Endothelial cell of umbilical vein (primary cell): ENCODE measurements around the gene TMEM250. TPM values are rescaled to one million over a fixed set of nuclear protein-coding genes. Genes with fewer than 3 reads are reported as not detected.

Source experiments
- BruUV-seq: library from RNA; stranded (reverse); fragments of 400-500 nt; replicated peaks from 2 replicates; lab custom pipeline; 2021; lab: Mats Ljungman, UMichigan
- CTCF ChIA-PET: fragments of 300-600, 350-600 bp; sonication (Branson Sonifier 250); formaldehyde crosslinking; loops from one replicate; lab custom pipeline; 2021; ENCODE audit warnings: antibody characterized with exemption, inconsistent platforms; lab: Charles Lee
- POLR2A ChIA-PET: fragments of 300-600, 350-600 bp; sonication (Branson Sonifier 250); formaldehyde crosslinking; loops from one replicate; lab custom pipeline; 2021; ENCODE audit warnings: antibody characterized with exemption, inconsistent platforms; lab: Charles Lee
- DNase-seq: peaks from one replicate; pipeline ENCODE4 v3.0.0-alpha.2; 2011; ENCODE audit warnings: low read depth, low spot score
- FAIRE-seq: peaks from 2 replicates; lab custom pipeline; 2011; peaks lifted over from hg19 to GRCh38; lab: Jason Lieb, UNC
- H2AFZ ChIP-seq: 2 replicates; pipeline ENCODE4 v1.6.0; 2012; ENCODE audit warnings: low read depth, low read length, control low read depth, inconsistent platforms
- H3K27ac ChIP-seq: 2 replicates; pipeline ENCODE4 v1.5.1; 2011; ENCODE audit warnings: low read depth, mild to moderate bottlenecking, control low read depth, low read length, moderate library complexity; ENCODE audit not compliant: insufficient read depth
- H3K27me3 ChIP-seq, 2 experiments: 2 replicates each; pipeline versions ENCODE4 v1.6.0 to v1.6.1; 2011; ENCODE audit warnings: low read length in 2 of 2, mixed read lengths in 1 of 2; ENCODE audit not compliant: control insufficient read depth in 2 of 2, insufficient read depth in 2 of 2
- H3K36me3 ChIP-seq, 2 experiments: 2 replicates in 1 of 2; 3 replicates in 1 of 2; pipeline ENCODE4 v1.5.1; 2011; ENCODE audit warnings: low read length in 2 of 2, mild to moderate bottlenecking in 1 of 2, moderate library complexity in 1 of 2; ENCODE audit not compliant: control insufficient read depth in 2 of 2, insufficient read depth in 2 of 2; ENCODE audit errors: extremely low read depth in 1 of 2
- H3K4me1 ChIP-seq: 3 replicates; pipeline ENCODE4 v1.5.1; 2011; ENCODE audit warnings: mild to moderate bottlenecking, low read length; ENCODE audit not compliant: control insufficient read depth, insufficient read depth; ENCODE audit errors: extremely low read depth
- H3K4me2 ChIP-seq: 2 replicates; pipeline ENCODE4 v1.6.1; 2011; ENCODE audit warnings: low read length, control low read depth, mixed read lengths; ENCODE audit not compliant: insufficient read depth
- H3K4me3 ChIP-seq, 3 experiments: fragments of 200-600 bp in 1 of 3; sonication (generic), shearing (Covaris generic) in 1 of 3; replicated peaks in 1 of 3; 2 replicates each; pipeline ENCODE4 v1.5.1; 2011 to 2016; ENCODE audit warnings: control low read depth in 3 of 3, low read length in 3 of 3, mild to moderate bottlenecking in 2 of 3, inconsistent platforms in 1 of 3, low read depth in 1 of 3, moderate library complexity in 1 of 3; ENCODE audit not compliant: insufficient read depth in 1 of 3
- H3K79me2 ChIP-seq: 2 replicates; pipeline ENCODE4 v1.6.0; 2012; ENCODE audit warnings: low read length, inconsistent platforms; ENCODE audit not compliant: control insufficient read depth, insufficient read depth
- H3K9ac ChIP-seq: replicated peaks from 2 replicates; pipeline ENCODE3; 2011; ENCODE audit warnings: low read length, control low read depth; ENCODE audit not compliant: insufficient read depth; ENCODE audit errors: extremely low read depth
- H3K9me1 ChIP-seq: replicated peaks from 3 replicates; pipeline ENCODE4 v1.6.0; 2011; ENCODE audit warnings: mild to moderate bottlenecking, low read length; ENCODE audit not compliant: control insufficient read depth, insufficient read depth; ENCODE audit errors: extremely low read depth
- H3K9me3 ChIP-seq: replicated peaks from 2 replicates; pipeline ENCODE4 v1.5.1; 2012; ENCODE audit warnings: low read length, inconsistent platforms; ENCODE audit not compliant: control insufficient read depth, insufficient read depth
- H4K20me1 ChIP-seq: replicated peaks from 2 replicates; pipeline ENCODE3; 2011; ENCODE audit warnings: mild to moderate bottlenecking, low read length; ENCODE audit not compliant: control insufficient read depth, insufficient read depth; ENCODE audit errors: extremely low read depth
- EZH2 ChIP-seq: IDR thresholded peaks from 2 replicates; pipeline ENCODE4 v1.6.1; 2012; ENCODE audit warnings: borderline replicate concordance, low read depth, mild to moderate bottlenecking, moderate library complexity, low read length, inconsistent platforms; ENCODE audit not compliant: severe bottlenecking
- FOS ChIP-seq: IDR thresholded peaks from 2 replicates; pipeline ENCODE4 v1.6.1; 2011; ENCODE audit warnings: mild to moderate bottlenecking, low read length, moderate library complexity, borderline replicate concordance; ENCODE audit not compliant: insufficient read depth
- GATA2 ChIP-seq: IDR thresholded peaks from 2 replicates; pipeline ENCODE4 v1.7.0; 2011; ENCODE audit warnings: low read depth, mild to moderate bottlenecking, moderate library complexity, mixed read lengths, low read length; ENCODE audit not compliant: insufficient read length, insufficient read depth
- JUN ChIP-seq: IDR thresholded peaks from 2 replicates; pipeline ENCODE4 v1.6.1; 2011; ENCODE audit warnings: borderline replicate concordance, low read depth; ENCODE audit not compliant: insufficient read length, insufficient read depth
- MYC ChIP-seq: IDR thresholded peaks from one replicate; pipeline ENCODE4 v1.6.1; 2011; ENCODE audit warnings: mild to moderate bottlenecking, low read depth, low read length
- POLR2A ChIP-seq: IDR thresholded peaks from 2 replicates; pipeline ENCODE4 v1.6.1; 2012; ENCODE audit warnings: low read depth, mild to moderate bottlenecking, control low read depth, low read length
- POLR2AphosphoS5 ChIP-seq: IDR thresholded peaks from 2 replicates; pipeline ENCODE4 v1.6.1; 2012; ENCODE audit warnings: low read depth, mild to moderate bottlenecking, control low read depth, low read length, moderate library complexity; ENCODE audit not compliant: insufficient read depth
- dilution Hi-C: fragments of 300-500 bp; cut with MboI; formaldehyde crosslinking; loops from one replicate; pipeline ENCODE4 v1.15.0; 2019; ENCODE audit warnings: low sequenced_read_pairs; ENCODE audit not compliant: extremely low pct_ligation_motif_present
- intact Hi-C: fragments of 100-400 bp; cut with micrococcal nuclease; formaldehyde crosslinking; loops from one replicate; pipeline ENCODE4 v1.10.0; 2022
- polyA plus RNA-seq, 4 experiments: library from polyadenylated mRNA; depleted of rRNA in 3 of 4; stranded (reverse) in 3 of 4; unstranded in 1 of 4; fragments of >200 nt; gene quantifications; 2 replicates each; pipeline versions ENCODE4 v1.2.1 to v1.2.3, GENCODE V29; 2011 to 2012; ENCODE audit warnings: missing spikeins in 1 of 4
- total RNA-seq: library from RNA; stranded (reverse); gene quantifications from 2 replicates; pipeline ENCODE4 v1.2.3, GENCODE V29; 2021
- TF ChIP-seq, protein P1 (sequence below), 2 donors: IDR thresholded peaks; 1 replicate in 1 of 2; 2 replicates in 1 of 2; pipeline ENCODE4 v1.5.1; 2011; ENCODE audit warnings: low read length in 2 of 2, mild to moderate bottlenecking in 2 of 2, moderate library complexity in 2 of 2, control low read depth in 1 of 2, inconsistent platforms in 1 of 2, low read depth in 1 of 2; ENCODE audit not compliant: insufficient read depth in 1 of 2; ENCODE audit errors: extremely low read depth in 1 of 2
- TF ChIP-seq, protein P2 (sequence below): IDR thresholded peaks from 2 replicates; pipeline ENCODE4 v1.6.1; 2011; ENCODE audit not compliant: insufficient read depth, insufficient read length

TMEM250 gene
- total and polyA plus RNA-seq, 2 donors (not counting 3 experiments of a cell fraction or from before 2014, with no cell fraction given), result 24.9 to 49.9 TPM

DNA sequence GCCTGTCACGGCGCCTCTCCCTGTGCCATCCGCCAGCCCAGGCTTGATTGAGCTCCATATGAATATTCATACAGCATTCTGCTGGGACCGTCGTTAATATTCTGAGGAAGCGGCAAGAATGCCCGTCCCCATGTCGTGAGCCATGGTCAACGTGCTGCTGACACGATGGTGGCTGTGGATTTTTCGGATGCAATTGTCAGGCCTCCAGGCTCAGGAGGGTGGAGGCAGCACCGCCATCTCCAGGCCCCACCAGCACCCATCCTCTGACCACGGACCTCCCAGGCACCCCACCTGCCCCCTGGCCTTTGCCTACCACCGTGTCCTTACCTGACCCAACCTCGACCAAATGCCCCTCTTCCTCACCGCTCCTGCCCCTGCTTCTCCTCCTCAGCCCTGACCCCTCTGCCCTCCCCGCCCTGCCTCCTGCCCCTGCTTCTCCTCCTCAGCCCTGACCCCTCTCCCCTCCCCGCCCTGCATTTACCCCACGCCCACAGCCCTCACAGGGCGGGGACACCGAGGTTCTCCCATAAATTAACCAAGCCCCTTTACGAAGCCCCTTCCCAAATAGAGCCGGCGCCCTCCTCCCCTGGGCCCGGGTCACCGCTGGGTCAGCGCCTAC, 9.9 kb downstream of the TMEM250 start:
- no peak overlapping the region for H3K4me3 ChIP-seq
- no peaks in the 10 kb centered on the region for H3K79me2 ChIP-seq
- DNase-seq (no peak), FAIRE-seq (no peak)
- no peak overlapping the region for H3K4me2 ChIP-seq
- CTCF ChIA-PET, result interaction anchor here (0.6 to 4.1 kb wide), 7 partner anchors 13 to 148 kb away, joined by 3 to 29 read pairs (median 5); partner anchors contain the start of gene UBAC1
- H3K9me1 ChIP-seq, result no peaks in the 10 kb centered on the region
- dilution Hi-C loops (no loop called here), intact Hi-C loops (loop anchor here (1.0 kb wide), 2 partner anchors 10 to 13 kb away; partner anchors contain the start of genes NACC2 and TMEM250)
- H3K9ac ChIP-seq, result no peak overlapping the region
- H3K4me1 ChIP-seq, result peaks cover 13% of the 10 kb centered on the region
- H3K9me3 ChIP-seq, result no peaks in the 10 kb centered on the region
- no peak overlapping the region for H3K27ac ChIP-seq
- TF ChIP-seq JUN (no peak), FOS (no peak), EZH2 (no peak), GATA2 (no peak), MYC (no peak), POLR2A (no peak), POLR2AphosphoS5 (no peak)
- TF ChIP-seq, protein P1, sequence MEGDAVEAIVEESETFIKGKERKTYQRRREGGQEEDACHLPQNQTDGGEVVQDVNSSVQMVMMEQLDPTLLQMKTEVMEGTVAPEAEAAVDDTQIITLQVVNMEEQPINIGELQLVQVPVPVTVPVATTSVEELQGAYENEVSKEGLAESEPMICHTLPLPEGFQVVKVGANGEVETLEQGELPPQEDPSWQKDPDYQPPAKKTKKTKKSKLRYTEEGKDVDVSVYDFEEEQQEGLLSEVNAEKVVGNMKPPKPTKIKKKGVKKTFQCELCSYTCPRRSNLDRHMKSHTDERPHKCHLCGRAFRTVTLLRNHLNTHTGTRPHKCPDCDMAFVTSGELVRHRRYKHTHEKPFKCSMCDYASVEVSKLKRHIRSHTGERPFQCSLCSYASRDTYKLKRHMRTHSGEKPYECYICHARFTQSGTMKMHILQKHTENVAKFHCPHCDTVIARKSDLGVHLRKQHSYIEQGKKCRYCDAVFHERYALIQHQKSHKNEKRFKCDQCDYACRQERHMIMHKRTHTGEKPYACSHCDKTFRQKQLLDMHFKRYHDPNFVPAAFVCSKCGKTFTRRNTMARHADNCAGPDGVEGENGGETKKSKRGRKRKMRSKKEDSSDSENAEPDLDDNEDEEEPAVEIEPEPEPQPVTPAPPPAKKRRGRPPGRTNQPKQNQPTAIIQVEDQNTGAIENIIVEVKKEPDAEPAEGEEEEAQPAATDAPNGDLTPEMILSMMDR (IDR thresholded peaks at IDR 0.05; ENCODE audit: extremely low read depth in 1 of 2, insufficient read depth in 1 of 2, low read depth in 1 of 2, low read length in 2 of 2), result no peak
- TF ChIP-seq, protein P2, sequence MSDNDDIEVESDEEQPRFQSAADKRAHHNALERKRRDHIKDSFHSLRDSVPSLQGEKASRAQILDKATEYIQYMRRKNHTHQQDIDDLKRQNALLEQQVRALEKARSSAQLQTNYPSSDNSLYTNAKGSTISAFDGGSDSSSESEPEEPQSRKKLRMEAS, result no peak
- H4K20me1 ChIP-seq, result no peaks in the 10 kb centered on the region
- POLR2A ChIA-PET, result interaction anchor here (1.2 kb wide), 1 partner anchor 19 kb away, joined by 6 read pairs; no protein-coding TSS in a partner anchor
- H3K27me3 ChIP-seq, result no peaks in the 10 kb centered on the region
- H3K36me3 ChIP-seq, result no peaks in the 10 kb centered on the region
- no TSS peak for BruUV-seq
- H2AFZ ChIP-seq, result no peak overlapping the region
